ENCODE data around the gene THEM4. TPM values are rescaled to one million over a fixed set of nuclear protein-coding genes. Genes with fewer than 3 reads are reported as not detected.

THEM4 gene
- 7.2 TPM in 2 replicates for total RNA-seq (2014; rRNA removed; shearing (Covaris generic))
- 21.5 and 23.3 TPM in 2 replicates for total RNA-seq (2022)
- percentile 70 among the genes with signal in this experiment for Bru-seq, nascent RNA
- BruChase-seq, experiment 1, labeled RNA remaining after a 6-hour chase: percentile 67 among the genes with signal in this experiment
- percentile 66 among the genes with signal in this experiment for BruChase-seq, experiment 2, labeled RNA remaining after a 2-hour chase
- long read RNA-seq, transcript THEM4-201 (6 exons, 2,377 nt): major isoform, 13 of 28 reads
- long read RNA-seq, transcript THEM4-202 (7 exons, 1,832 nt): minor isoform, 5 of 28 reads
- long read RNA-seq, partial matches to known transcripts: 3 of 28 reads
- long read RNA-seq, other reads (novel, unspliced or antisense): 5 of 28 reads

- CTCF ChIA-PET (ENCODE audit: unreplicated experiment): interaction anchor here (0.9 to 1.5 kb wide), 3 partner anchors 13 to 91 kb away, joined by 3 to 5 read pairs (median 3); no protein-coding TSS in a partner anchor
- TF ChIP-seq, protein P1, sequence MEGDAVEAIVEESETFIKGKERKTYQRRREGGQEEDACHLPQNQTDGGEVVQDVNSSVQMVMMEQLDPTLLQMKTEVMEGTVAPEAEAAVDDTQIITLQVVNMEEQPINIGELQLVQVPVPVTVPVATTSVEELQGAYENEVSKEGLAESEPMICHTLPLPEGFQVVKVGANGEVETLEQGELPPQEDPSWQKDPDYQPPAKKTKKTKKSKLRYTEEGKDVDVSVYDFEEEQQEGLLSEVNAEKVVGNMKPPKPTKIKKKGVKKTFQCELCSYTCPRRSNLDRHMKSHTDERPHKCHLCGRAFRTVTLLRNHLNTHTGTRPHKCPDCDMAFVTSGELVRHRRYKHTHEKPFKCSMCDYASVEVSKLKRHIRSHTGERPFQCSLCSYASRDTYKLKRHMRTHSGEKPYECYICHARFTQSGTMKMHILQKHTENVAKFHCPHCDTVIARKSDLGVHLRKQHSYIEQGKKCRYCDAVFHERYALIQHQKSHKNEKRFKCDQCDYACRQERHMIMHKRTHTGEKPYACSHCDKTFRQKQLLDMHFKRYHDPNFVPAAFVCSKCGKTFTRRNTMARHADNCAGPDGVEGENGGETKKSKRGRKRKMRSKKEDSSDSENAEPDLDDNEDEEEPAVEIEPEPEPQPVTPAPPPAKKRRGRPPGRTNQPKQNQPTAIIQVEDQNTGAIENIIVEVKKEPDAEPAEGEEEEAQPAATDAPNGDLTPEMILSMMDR (conservative IDR thresholded peaks at IDR 0.05; ENCODE audit: low read length): peak; percentile 47
- no peak for TF ChIP-seq EZH2phosphoT487 (IDR thresholded peaks at IDR 0.05; ENCODE audit: borderline replicate concordance, low read depth, low read length)
- H3K79me2 ChIP-seq (ENCODE audit: insufficient read depth, low read depth, low read length): no peaks in the 10 kb centered on the region
- peaks cover 21% of the 10 kb centered on the region for H3K36me3 ChIP-seq (ENCODE audit: insufficient read depth, low read length)
- H3K4me2 ChIP-seq (ENCODE audit: low read length): peak within 1 kb of the TSS; percentile 67
- intact Hi-C loops (cut with micrococcal nuclease; ENCODE audit: unreplicated experiment): loop anchor here (2.0 to 10.0 kb wide), 3 partner anchors 17 to 115 kb away; partner anchors contain the start of gene TDRKH
- DNase-seq (ENCODE audit: low spot score): peak; percentile 93
- POLR2A ChIA-PET: interaction anchor here (0.6 to 2.7 kb wide), 5 partner anchors 11 to 515 kb away, joined by 3 to 18 read pairs (median 4); no protein-coding TSS in a partner anchor
- H4K20me1 ChIP-seq (ENCODE audit: insufficient read depth, low read length): no peaks in the 10 kb centered on the region
- H3K4me1 ChIP-seq (ENCODE audit: insufficient read depth, low read length, poor library complexity, severe bottlenecking): peaks cover 11% of the 10 kb centered on the region
- TSS peak; percentile 96 for BruUV-seq (replicated peaks)
- peak within 1 kb of the TSS; percentile 70 for H3K4me3 ChIP-seq (ENCODE audit: low read depth, low read length, poor library complexity, severe bottlenecking)
- H3K9me3 ChIP-seq (ENCODE audit: low read length): peaks cover 19% of the 10 kb centered on the region
- H2AFZ ChIP-seq (ENCODE audit: low read length): peak within 1 kb of the TSS; percentile 95
- H3K9me2 ChIP-seq (ENCODE audit: insufficient read depth, low read length): no peaks in the 10 kb centered on the region
- H3K27ac ChIP-seq (ENCODE audit: low read depth, low read length, poor library complexity, severe bottlenecking): peak within 1 kb of the TSS; percentile 26
Measured at GRCh38 chr1:151909167-151910149, at the start of gene THEM4. THEM4 (minus strand) TSS chr1:151909511; CDS start chr1:151909458, 53 bp downstream.

DNA sequence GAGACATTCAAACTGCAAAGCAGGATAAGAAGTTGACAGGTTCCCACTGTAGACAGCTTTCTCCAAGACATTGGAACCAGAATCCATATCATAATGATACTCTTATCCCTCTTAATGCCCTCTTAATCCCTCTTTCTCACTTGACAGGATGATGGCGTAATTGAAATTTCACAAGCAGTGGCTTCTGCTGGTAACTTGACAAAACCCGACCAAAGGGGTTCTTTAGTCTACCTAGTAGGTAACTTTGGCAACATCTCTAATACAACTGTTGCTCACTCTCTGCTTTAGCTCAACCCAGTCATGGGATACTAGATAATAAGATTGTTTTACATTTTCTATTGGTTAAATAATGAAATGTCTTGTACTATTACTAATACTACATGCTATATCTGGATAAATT lies 49.6 kb upstream of the THEM4 start:
- no peaks in the 10 kb centered on the region for H3K4me1 ChIP-seq (ENCODE audit: insufficient read depth, low read length, poor library complexity, severe bottlenecking)
- no peak overlapping the region for H3K4me2 ChIP-seq (ENCODE audit: low read length)
- no peak overlapping the region for H3K27ac ChIP-seq (ENCODE audit: low read depth, low read length, poor library complexity, severe bottlenecking)
- TF ChIP-seq, protein P1 (conservative IDR thresholded peaks at IDR 0.05; ENCODE audit: low read length): no peak
- no peak for TF ChIP-seq EZH2phosphoT487 (IDR thresholded peaks at IDR 0.05; ENCODE audit: borderline replicate concordance, low read depth, low read length)
- H3K36me3 ChIP-seq (ENCODE audit: insufficient read depth, low read length): no peaks in the 10 kb centered on the region
- H3K4me3 ChIP-seq (ENCODE audit: low read depth, low read length, poor library complexity, severe bottlenecking): no peak overlapping the region
- intact Hi-C loops (cut with micrococcal nuclease; ENCODE audit: unreplicated experiment): no loop called here
- no peaks in the 10 kb centered on the region for H3K9me2 ChIP-seq (ENCODE audit: insufficient read depth, low read length)
- H3K9me3 ChIP-seq (ENCODE audit: low read length): no peaks in the 10 kb centered on the region
- no peaks in the 10 kb centered on the region for H4K20me1 ChIP-seq (ENCODE audit: insufficient read depth, low read length)
- POLR2A ChIA-PET: no interaction called here
- no TSS peak for BruUV-seq (replicated peaks)
- CTCF ChIA-PET (ENCODE audit: unreplicated experiment): no interaction called here
- H2AFZ ChIP-seq (ENCODE audit: low read length): no peak overlapping the region
- H3K79me2 ChIP-seq (ENCODE audit: insufficient read depth, low read depth, low read length): no peaks in the 10 kb centered on the region
- DNase-seq (ENCODE audit: low spot score): no peak
